Ascending aorta (tissue), 2 donors: ENCODE measurements around the gene RRP12. TPM values are rescaled to one million over a fixed set of nuclear protein-coding genes. Genes with fewer than 3 reads are reported as not detected.
A peak's percentile ranks its signal among the peaks of the same experiment; 100 is the strongest.

Source experiments
- DNase-seq, 2 donors: peaks; one replicate each; pipeline ENCODE4 v3.0.0-alpha.2; 2019; ENCODE audit warnings: low spot score in 2 of 2
- H3K27ac ChIP-seq, 2 donors: fragments of 200-600 bp; sonication (generic); one replicate each; pipeline ENCODE4 v1.5.1; 2016 to 2017; ENCODE audit warnings: mild to moderate bottlenecking in 1 of 2
- H3K27me3 ChIP-seq: fragments of 200-600 bp; sonication (generic); one replicate; pipeline ENCODE4 v1.5.1; 2017
- H3K36me3 ChIP-seq, 2 donors: fragments of 200-600 bp; sonication (generic); one replicate each; pipeline ENCODE4 v1.5.1; 2016
- H3K4me1 ChIP-seq, 2 donors: fragments of 200-600 bp; sonication (generic); one replicate each; pipeline ENCODE4 v1.5.1; 2016 to 2017; ENCODE audit warnings: mild to moderate bottlenecking in 1 of 2
- H3K4me3 ChIP-seq, 2 donors: fragments of 200-600 bp; sonication (generic); one replicate each; pipeline ENCODE4 v1.5.1; 2016 to 2017; ENCODE audit warnings: mild to moderate bottlenecking in 1 of 2
- H3K9me3 ChIP-seq, 2 donors: fragments of 200-600 bp; sonication (generic); one replicate each; pipeline ENCODE4 v1.5.1; 2016
- intact Hi-C: fragments of 100-400 bp; cut with DNase I; formaldehyde crosslinking; loops from one replicate; pipeline ENCODE4 v1.15.1; 2023
- total RNA-seq: library from RNA; depleted of rRNA; stranded (reverse); fragments of >200 nt; gene quantifications from one replicate; pipeline ENCODE4 v1.1.0, GENCODE V29; 2016
- TF ChIP-seq, protein P1 (sequence below), 3 experiments: fragments of 200-600 bp in 2 of 3; fragments of 450-650 bp in 1 of 3; sonication (generic) in 2 of 3; IDR thresholded peaks; one replicate each; pipeline ENCODE4 v1.5.1; 2016 to 2019; ENCODE audit warnings: antibody characterized with exemption in 3 of 3, mild to moderate bottlenecking in 1 of 3, moderate library complexity in 1 of 3

RRP12 gene
- total RNA-seq, 1 donor from 2014 or later, result 5.9 TPM

DNA sequence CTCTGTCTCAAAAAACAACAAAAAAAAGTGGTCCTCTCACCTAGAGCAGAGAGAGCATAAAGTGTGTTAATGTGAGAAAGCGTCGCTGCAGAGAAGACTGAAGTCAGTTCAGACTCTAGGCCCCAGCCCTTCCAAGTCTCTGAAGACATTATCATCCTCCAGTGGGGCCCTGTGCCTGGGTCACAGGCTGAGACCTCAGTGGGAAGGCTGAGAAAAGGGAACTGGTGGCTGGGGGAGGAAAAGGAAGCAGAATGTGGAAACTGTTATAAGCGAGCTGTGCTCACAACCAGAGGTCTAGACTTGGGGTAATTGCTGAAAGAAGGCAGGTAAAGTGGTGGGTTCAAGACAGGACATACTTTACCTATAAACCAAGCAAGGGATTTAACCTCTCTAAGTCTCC is 4.9 kb upstream of the RRP12 start:
- no peak for DNase-seq
- intact Hi-C loops, result loop anchor here (2.0 kb wide), 1 partner anchor 147 kb away; no protein-coding TSS in a partner anchor
- Histone ChIP-seq H3K27ac (no peak overlapping the region), H3K36me3 (no peaks in the 10 kb centered on the region), H3K4me1 (peaks cover 0 to 3% of the 10 kb centered on the region in 2 donors), H3K9me3 (no peaks in the 10 kb centered on the region), H3K27me3 (no peaks in the 10 kb centered on the region), H3K4me3 (no peak overlapping the region)
- TF ChIP-seq, protein P1, sequence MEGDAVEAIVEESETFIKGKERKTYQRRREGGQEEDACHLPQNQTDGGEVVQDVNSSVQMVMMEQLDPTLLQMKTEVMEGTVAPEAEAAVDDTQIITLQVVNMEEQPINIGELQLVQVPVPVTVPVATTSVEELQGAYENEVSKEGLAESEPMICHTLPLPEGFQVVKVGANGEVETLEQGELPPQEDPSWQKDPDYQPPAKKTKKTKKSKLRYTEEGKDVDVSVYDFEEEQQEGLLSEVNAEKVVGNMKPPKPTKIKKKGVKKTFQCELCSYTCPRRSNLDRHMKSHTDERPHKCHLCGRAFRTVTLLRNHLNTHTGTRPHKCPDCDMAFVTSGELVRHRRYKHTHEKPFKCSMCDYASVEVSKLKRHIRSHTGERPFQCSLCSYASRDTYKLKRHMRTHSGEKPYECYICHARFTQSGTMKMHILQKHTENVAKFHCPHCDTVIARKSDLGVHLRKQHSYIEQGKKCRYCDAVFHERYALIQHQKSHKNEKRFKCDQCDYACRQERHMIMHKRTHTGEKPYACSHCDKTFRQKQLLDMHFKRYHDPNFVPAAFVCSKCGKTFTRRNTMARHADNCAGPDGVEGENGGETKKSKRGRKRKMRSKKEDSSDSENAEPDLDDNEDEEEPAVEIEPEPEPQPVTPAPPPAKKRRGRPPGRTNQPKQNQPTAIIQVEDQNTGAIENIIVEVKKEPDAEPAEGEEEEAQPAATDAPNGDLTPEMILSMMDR (IDR thresholded peaks at IDR 0.05), result no peak

DNA sequence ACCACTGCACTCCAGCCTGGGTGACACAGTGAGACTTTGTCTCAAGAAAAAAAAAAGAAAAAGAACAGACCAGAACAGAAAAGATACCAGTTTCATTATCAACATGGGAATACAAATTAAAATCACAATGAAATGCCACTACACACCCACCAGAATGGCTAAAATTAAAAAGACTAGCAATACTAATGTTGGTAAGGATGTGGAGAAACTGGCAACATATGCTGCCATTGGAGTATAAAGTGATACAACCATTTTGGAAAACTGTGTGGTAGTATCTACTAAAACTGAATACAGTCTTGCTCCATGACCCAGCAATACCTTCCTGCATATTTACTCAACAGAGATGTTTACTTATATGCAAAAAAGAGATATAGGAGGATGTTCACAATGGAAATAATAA is 2.9 kb upstream of the RRP12 start:
- H3K36me3 ChIP-seq, result no peaks in the 10 kb centered on the region
- DNase-seq, result no peak
- H3K27me3 ChIP-seq, result no peaks in the 10 kb centered on the region
- no peak overlapping the region for H3K27ac ChIP-seq
- H3K4me3 ChIP-seq, result no peak overlapping the region
- TF ChIP-seq, protein P1 (IDR thresholded peaks at IDR 0.05), result no peak
- no peaks in the 10 kb centered on the region for H3K9me3 ChIP-seq
- peaks cover 7 to 13% of the 10 kb centered on the region in 2 donors for H3K4me1 ChIP-seq
- intact Hi-C loops, result no loop called here

DNA sequence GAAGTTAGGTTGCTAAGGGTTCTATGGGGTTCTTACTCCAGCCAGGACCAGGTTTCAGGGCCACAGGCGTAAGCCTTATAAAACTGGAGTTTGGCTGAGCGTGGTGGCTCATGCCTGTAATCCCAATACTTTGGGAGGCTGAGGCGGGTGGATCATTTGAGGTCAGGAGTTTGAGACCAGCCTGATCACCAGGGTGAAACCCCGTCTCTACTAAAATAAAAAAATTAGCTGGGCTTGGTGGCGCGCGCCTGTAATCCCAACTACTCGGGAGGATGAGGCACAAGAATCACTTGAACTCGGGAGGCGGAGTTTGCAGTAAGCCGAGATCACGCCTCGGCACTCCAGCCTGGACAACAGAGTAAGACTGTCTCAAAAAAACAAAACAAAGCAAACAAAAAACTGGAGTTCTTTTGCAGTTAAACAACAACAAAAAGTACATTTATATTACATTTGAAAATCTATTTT is 347 bp upstream of the RRP12 start:
- peaks cover 5 to 6% of the 10 kb centered on the region in 2 donors for H3K36me3 ChIP-seq
- no peak for DNase-seq
- peak overlapping the region; percentile 79 for H3K27ac ChIP-seq
- TF ChIP-seq, protein P1 (IDR thresholded peaks at IDR 0.05), result no peak
- H3K9me3 ChIP-seq, result no peaks in the 10 kb centered on the region
- no peaks in the 10 kb centered on the region for H3K27me3 ChIP-seq
- H3K4me1 ChIP-seq, result peaks cover 7 to 9% of the 10 kb centered on the region in 2 donors
- intact Hi-C loops, result loop anchor here (2.0 kb wide), 5 partner anchors 25 to 109 kb away; partner anchors contain the start of genes ARHGAP19, EXOSC1, FRAT2 and MMS19
- H3K4me3 ChIP-seq, result peak overlapping the region; percentile 74 to 85

DNA sequence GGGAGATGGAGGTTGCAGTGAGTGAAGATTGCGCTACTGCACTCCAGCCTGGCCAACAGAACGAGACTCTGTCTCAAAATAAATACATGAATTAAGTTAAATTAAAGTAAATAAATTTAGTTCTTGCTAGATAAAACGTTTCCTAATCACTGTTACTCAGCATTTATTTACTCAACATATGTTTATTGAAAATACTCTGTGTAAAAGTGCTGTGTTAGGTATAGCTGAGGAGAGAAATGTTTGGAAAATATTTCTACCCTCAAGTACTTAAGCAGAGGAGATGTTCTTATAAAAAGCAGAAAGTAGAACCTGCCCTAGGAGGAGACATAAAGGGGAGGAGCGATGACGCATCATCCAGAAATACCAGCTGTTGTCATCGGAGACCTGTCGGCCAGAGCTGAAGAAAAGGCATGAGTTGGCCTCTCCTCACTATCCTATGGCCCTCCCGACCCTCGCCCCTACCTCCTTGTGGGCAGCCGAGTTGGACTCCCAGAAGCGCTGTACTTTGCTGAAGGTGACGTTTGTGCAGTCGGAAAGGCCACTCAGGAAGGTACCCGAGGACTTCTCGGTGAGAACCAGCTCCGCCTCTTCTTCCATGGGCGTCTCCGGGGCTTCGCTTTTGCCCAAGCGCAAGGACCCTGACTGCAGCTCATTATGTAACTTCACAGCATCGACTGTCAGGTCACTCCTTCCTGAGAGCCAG is 1.1 kb downstream of the RRP12 start:
- peak overlapping the region; percentile 74 to 85 for H3K4me3 ChIP-seq
- H3K27ac ChIP-seq, result peak overlapping the region in 1 of 2 donors; percentile 79
- TF ChIP-seq, protein P1 (IDR thresholded peaks at IDR 0.05), result no peak
- intact Hi-C loops, result loop anchor here (2.0 kb wide), 5 partner anchors 27 to 107 kb away; partner anchors contain the start of genes ARHGAP19, EXOSC1, FRAT2 and MMS19
- no peak for DNase-seq
- no peaks in the 10 kb centered on the region for H3K9me3 ChIP-seq
- peaks cover 7 to 9% of the 10 kb centered on the region in 2 donors for H3K4me1 ChIP-seq
- H3K27me3 ChIP-seq, result no peaks in the 10 kb centered on the region
- H3K36me3 ChIP-seq, result peaks cover 10 to 14% of the 10 kb centered on the region in 2 donors

DNA sequence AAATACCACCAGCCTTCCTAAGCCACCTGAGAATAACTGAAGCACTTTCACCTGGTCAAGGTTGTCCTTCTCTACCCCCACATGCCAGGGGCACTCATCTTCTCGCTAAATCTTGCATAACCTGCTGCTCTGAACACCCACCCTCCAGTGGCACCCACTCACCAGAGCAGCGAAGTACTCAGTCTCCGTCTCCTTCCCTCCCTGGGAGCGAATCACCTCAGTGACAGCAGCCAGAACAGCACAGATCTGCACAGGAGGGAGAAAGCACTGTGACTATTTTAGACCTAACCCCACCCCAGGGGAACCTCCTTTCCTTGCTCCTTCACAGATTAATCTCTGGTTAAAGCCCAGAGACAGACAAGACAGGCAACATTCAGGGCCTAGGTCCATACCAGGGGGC is 5.1 kb downstream of the RRP12 start:
- Histone ChIP-seq H3K27me3 (no peaks in the 10 kb centered on the region), H3K27ac (no peak overlapping the region), H3K36me3 (peaks cover 15 to 32% of the 10 kb centered on the region in 2 donors), H3K4me1 (peaks cover 7 to 9% of the 10 kb centered on the region in 2 donors), H3K9me3 (no peaks in the 10 kb centered on the region), H3K4me3 (no peak overlapping the region)
- DNase-seq, result no peak
- TF ChIP-seq, protein P1 (IDR thresholded peaks at IDR 0.05), result no peak
- intact Hi-C loops, result no loop called here
